Daoy (cell line): ENCODE results near the gene EEFSEC. TPM values are rescaled to one million over a fixed set of nuclear protein-coding genes. Genes with fewer than 3 reads are reported as not detected.

Source experiments
- DNase-seq: peaks from one replicate; pipeline ENCODE4 v3.0.0-alpha.2; 2015; ENCODE audit warnings: low read depth
- total RNA-seq: library from RNA; depleted of rRNA; stranded (reverse); fragments of >200 nt; shearing (Covaris generic); gene quantifications from 2 replicates; pipeline ENCODE4 v1.2.3, GENCODE V29; 2014

The EEFSEC gene
- total RNA-seq, 1 experiment from 2014 or later, result 4.4 TPM

- DNase-seq, result peak; percentile 21
These were observed 89.7 kb downstream of the EEFSEC start for GRCh38 chr3:128242818-128243601.

- no peak for DNase-seq
These were observed 90.6 kb downstream of the EEFSEC start for GRCh38 chr3:128243602-128244504.

DNA sequence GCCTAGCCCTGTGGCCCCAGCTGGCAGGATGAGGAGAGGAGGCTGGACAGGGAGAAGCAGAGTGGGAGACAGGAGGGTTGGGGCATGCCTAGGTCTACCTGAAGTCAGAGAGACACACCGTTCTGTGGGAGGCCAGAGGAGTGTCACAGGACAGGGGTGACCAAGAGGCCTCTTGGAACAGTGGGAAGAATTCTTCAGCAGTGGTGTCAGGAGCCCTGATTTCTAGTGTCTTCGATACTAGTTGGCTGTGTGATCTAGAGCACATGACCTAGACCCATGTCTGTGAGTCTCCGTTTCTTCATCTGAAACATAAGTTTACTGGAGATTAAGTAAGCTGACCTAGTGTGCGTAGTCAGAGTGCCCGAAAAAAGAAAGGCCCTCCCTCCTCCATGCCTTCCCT lies 92.2 kb downstream of the EEFSEC start:
- DNase-seq, result no peak

DNA sequence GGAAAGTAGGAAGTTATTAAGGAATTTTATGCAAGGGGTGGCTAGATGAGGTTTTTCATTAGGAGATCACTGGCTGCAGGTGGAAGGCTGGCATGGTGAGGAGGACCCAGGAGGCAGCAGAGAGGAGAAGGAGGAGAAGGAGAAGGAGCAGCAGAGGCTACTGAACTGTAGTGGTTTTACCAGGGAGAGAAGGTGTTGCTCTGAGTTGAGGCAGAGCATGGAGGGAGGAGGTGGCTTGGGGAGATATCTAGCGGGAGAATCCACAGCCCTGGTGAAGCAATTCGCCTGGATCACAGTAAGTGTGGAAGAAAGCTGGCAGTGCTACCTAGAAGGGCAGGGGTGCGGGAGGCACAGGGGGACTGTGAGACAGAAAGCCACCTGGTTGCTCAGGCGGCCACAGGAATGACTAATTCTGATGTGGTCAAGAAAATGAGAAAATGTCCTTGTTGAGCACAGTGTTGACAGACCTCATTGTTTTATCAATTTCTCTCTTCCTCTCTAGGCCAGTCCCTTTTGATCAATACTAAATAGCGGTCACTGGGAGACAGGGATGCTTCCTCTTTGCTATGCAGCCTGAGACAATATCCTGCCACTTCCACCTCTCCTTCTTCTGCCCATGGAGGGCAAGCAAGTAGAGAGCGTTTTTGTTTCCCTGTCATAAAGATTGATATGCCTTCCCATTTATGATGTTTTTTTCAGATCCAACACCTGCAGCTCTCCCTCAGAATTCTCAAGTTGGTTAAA lies 94.6 kb downstream of the EEFSEC start:
- no peak for DNase-seq

DNA sequence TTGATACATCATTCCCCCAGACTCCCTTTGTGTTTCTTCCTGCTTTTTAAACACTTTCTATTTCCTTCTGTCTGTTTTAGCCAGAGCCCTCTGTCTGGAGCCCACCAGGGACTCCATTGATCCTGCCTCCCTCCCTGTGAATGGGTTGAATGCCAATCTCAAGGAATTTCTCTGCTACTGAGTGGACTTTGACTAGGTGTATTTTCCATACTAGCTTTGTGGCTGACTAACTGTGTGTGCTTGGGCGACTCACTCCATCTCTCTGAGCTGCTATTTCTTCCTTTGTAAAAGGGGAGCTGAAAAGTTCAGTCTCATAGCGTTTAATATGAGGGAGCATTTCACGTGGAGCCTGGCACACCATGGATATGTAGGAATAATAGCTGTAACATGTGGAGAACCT lies 98.8 kb downstream of the EEFSEC start:
- no peak for DNase-seq

DNA sequence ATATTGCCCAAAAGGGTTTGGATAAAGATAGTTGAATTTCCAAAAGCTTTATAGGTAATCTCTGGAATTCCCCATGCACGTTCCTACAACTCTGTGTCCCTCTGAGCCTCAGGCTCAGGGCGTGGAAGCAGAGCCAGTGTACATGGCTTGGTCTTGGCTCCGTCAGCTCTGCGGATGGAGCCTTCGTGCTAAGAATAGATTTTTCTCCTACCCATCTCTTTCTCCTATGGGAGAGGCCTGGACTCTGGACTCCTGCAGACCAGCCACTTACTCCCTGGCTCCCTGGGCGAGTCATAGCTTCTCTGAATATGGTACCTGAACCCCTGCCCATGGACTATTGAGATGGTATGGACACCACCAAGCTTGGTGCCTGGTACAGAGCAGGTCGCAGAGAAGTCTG lies 99.9 kb downstream of the EEFSEC start:
- DNase-seq, result no peak

DNA sequence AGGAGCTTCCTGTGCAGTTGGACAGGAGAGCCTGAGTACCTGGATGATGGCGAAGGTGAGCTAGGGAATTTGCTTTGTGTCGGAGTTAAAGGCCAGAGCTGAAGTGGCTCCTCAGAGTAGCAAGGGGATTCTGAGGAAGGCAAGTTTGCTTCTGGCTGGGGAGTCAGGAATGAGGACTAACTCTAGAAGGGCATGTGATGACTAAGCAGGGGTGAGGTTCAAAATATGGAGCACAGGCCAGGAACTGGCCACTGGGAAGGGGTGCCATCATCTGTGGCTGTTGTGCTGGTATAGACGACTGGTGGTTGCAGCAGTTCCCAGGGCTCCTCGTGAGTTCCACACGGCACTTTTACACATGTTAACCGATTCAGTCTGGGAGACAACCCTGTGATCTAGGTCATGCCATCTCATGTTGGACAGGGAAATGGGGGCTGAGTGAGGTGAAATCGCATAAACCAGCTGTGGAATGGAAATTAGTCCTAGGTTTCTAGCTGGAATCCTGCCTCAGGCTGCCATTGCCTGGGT lies 100.8 kb downstream of the EEFSEC start:
- DNase-seq, result no peak

DNA sequence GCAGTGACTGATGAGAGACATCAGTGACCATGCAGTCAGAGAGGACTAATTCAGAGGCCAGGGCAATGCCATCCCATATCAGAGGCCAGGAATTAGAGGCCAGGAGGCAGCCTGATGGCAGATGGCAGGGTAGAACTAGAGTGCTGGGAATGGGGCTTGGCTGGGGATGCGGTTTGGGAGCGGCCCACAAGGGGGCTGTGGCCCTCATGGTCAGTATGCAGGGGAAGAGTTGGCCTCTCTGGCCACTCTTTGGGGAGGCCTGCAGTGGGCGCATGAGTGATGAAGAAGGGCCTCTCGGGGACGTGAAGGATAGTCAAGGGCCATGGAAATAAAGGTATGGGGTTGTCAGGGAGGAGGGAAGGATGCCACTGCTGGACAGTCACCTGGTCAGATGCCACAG lies 101.7 kb downstream of the EEFSEC start:
- DNase-seq, result no peak

DNA sequence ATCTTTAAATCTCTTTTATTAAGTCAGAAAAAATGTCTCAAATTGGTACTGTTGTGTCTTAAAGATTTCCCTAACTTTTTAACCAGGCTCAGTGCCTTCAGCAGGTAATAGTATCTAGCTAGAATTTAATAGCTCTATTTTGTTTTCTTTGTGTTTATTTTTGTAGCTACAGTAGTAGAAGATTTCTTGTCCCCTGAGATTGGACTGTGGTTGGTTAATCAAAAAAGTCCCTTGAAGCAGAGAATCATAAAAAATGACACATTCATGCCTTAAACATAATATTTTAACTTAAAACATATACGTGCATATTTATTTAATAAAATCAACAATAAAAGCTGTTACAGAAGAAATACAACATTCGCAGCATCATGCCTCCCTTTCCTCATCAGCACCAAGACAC lies 102.8 kb downstream of the EEFSEC start:
- no peak for DNase-seq

DNA sequence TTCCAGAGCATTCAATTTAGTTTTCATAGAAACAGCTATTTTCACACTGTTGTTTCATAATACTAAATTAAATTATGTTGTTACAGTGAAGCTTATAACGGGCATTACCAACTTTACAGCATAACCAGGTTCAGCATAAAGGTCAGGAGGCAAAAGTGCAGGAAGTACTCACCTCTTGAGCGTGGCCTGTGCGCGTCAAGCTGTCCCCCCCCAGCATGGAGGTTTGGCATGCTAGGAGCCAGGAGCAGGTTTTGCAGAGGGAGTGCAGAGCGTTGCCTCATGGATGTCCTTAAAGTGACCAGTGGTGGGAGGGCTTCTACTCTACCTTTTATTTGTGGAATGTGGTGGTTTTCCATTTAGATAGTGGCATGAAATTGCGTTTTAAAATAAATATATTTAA lies 104.4 kb downstream of the EEFSEC start:
- DNase-seq, result no peak

DNA sequence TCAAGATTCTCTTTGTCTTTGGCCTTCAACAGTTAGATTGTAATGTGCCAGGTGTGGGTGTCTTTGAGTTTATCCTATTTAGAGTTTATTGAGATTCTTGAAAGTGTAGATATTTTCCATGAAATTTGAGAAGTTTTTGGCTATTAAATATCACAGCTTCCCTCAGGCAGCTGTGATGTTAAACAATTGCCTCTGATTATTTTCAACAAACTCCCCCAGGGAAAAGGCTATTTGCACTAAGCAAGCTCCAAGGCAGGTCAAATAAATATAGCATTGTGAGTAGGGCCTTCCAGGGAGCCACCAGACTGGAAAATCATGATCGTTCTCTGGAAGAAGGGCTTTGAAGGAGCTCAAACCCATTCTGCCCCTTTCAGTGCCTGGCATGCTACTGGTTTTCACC lies 107.0 kb downstream of the EEFSEC start:
- no peak for DNase-seq

GRCh38 chr3:128262457-128262856 lies 109.2 kb downstream of the EEFSEC start:
- DNase-seq, result no peak

GRCh38 chr3:128263118-128263517 lies 109.8 kb downstream of the EEFSEC start:
- DNase-seq, result no peak

- DNase-seq, result no peak
These were observed 110.7 kb downstream of the EEFSEC start for GRCh38 chr3:128263946-128264345.

GRCh38 chr3:128266453-128266852 lies 113.2 kb downstream of the EEFSEC start:
- peak; percentile 42 for DNase-seq

DNA sequence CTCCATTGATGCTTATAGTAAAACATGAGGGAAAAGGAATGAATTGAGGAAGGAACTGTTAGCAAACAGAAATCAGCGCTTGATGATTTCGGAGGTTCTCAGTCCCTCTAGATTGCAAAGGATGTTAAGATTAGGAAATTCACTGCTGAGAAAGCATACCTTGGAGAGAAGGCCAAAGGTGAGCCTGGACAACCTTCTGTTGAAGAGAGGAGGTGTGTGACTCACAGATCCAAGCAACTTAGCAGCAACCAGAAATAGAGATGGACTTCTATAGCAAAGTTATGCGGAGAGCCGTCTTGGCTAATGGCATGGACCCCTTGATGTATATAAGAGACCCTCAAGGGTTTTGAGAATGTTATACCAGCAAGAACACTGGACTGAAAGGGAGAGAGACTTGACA lies 114.3 kb downstream of the EEFSEC start:
- DNase-seq, result no peak

DNA sequence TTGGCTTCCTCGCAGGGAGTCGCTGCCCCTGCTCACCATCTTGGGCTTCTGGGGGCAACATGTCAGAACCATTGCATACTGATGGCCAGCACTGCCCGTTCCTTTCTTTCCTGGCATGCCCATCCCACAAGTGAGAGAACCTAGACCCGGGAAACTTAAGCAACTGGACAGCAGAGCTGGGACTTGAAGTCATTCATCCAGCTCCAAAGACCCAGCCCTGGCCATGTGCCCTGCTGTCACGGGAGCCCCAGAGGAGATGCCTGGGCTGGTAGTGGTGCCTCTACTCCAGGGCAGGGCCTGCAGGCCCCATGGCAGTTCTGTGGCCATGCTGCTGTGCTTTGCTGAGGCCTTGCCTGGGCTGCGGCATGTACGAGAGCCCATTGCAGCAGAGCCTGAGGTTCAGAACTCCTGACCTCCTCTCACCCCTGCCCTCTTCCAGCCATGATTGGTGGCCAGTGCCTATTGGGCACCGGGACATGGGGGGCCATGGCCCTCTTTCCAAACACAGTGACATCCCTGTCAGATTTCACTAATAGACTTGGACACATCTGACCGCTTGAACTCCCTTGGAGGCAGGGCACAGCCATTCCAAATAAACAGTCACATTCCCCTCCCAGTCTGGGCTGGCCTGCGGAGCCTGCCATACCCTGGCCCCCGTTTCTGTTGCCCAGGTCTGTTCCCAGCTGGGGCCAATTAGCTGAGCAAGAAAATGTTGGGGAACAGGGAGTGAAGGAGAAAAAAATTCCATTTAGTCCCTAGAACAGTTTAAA lies 115.9 kb downstream of the EEFSEC start:
- DNase-seq, result no peak

GRCh38 chr3:128269796-128270195 lies 116.5 kb downstream of the EEFSEC start:
- no peak for DNase-seq

- DNase-seq, result no peak
These were observed 117.5 kb downstream of the EEFSEC start for GRCh38 chr3:128270559-128271492.
